ENCODE results near the gene SLC44A3. TPM values are rescaled to one million over a fixed set of nuclear protein-coding genes. Genes with fewer than 3 reads are reported as not detected.

The SLC44A3 gene
- total RNA-seq, 1 donor from 2014 or later = not detected

DNA sequence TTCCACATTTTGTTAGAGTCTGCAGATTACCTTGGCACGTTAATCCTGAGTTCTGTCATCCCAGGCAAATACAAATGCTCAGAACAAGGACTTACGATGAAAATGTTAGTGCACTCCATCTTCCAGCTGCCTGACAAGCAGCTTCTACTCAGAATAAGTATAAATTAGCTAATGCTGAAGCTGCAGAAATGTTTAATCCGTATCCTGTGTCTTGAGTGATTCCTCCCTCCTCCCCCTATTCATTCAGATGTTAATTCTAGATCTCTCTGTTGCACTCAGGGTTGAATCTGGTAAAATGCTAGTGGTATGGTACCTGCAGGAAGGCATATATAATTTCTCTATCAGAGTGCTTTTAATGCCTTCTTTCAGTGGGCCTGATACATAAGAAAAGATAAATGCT lies 66.9 kb downstream of the SLC44A3 start:
- Mint-ChIP-seq H3K36me3 (ENCODE audit: low read depth) (no peaks in the 10 kb centered on the region), H3K27ac (no peak overlapping the region), H3K9me3 (no peaks in the 10 kb centered on the region), H3K27me3 (no peaks in the 10 kb centered on the region), H3K4me3 (no peak overlapping the region), H3K4me1 (peaks cover 10% of the 10 kb centered on the region)
- intact Hi-C loops (cut with micrococcal nuclease) = no loop called here
- POLR2A ChIA-PET = no interaction called here
- TF ChIP-seq CTCF (IDR thresholded peaks at IDR 0.05) = no peak
- CTCF ChIA-PET = no interaction called here
- ATAC-seq (ENCODE audit: low read depth) = no peak
- no peak for DNase-seq

GRCh38 chr1:94887603-94888171 lies 67.5 kb downstream of the SLC44A3 start:
- Mint-ChIP-seq H3K4me3 (no peak overlapping the region), H3K27me3 (no peaks in the 10 kb centered on the region), H3K9me3 (no peaks in the 10 kb centered on the region), H3K27ac (no peak overlapping the region), H3K36me3 (ENCODE audit: low read depth) (no peaks in the 10 kb centered on the region), H3K4me1 (peaks cover 10% of the 10 kb centered on the region)
- ATAC-seq (ENCODE audit: low read depth) = no peak
- ChIA-PET CTCF (no interaction called here), POLR2A (no interaction called here)
- no peak for DNase-seq
- no peak for TF ChIP-seq CTCF (IDR thresholded peaks at IDR 0.05)
- intact Hi-C loops (cut with micrococcal nuclease) = no loop called here

- CTCF ChIA-PET = no interaction called here
- Mint-ChIP-seq H3K4me1 (peaks cover 6% of the 10 kb centered on the region), H3K36me3 (ENCODE audit: low read depth) (no peaks in the 10 kb centered on the region), H3K9me3 (no peaks in the 10 kb centered on the region), H3K27ac (no peak overlapping the region), H3K4me3 (no peak overlapping the region), H3K27me3 (no peaks in the 10 kb centered on the region)
- POLR2A ChIA-PET = no interaction called here
- no peak for TF ChIP-seq CTCF (IDR thresholded peaks at IDR 0.05)
- intact Hi-C loops (cut with micrococcal nuclease) = no loop called here
- ATAC-seq (ENCODE audit: low read depth) (no peak), DNase-seq (no peak)
Measured at GRCh38 chr1:94888201-94888600, 68.0 kb downstream of the SLC44A3 start.

DNA sequence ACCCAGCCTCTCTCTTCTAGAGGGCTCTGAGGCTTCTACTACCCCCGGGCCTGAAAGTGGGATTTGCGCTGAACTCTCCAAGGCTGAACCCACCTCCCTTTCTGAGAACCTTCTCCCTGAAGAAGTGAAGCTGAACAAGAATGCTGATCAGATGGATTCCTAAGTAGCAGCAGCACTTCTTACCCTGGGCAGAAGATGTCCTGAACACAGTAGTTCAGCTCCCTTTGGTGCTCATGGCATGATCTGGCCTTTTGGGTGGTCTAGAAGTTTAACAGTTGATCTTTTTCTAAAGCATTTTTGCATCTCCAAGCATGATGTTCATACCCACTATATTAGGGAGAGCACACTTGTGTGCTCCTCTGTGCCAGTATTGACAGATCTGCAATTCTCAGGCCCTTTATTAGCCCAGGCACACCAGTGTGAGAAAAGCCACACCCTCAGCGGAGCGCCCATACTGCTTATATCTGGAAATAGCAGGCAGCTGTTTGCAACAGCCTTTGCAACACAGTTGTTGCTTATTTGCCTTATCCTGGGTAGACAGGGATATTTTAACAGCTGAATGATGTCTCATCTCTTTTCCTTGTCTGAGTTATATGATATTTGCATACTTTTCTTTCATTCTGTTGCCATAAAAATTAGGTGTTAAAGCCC lies 72.6 kb downstream of the SLC44A3 start:
- Mint-ChIP-seq H3K9me3 (no peaks in the 10 kb centered on the region), H3K27me3 (peaks cover 3% of the 10 kb centered on the region), H3K4me1 (no peaks in the 10 kb centered on the region), H3K27ac (no peak overlapping the region), H3K4me3 (no peak overlapping the region), H3K36me3 (ENCODE audit: low read depth) (no peaks in the 10 kb centered on the region)
- intact Hi-C loops (cut with micrococcal nuclease) = no loop called here
- CTCF ChIA-PET = interaction anchor here (1.5 kb wide), 1 partner anchor 149 kb away, joined by 3 read pairs; no protein-coding TSS in a partner anchor
- no peak for TF ChIP-seq CTCF (IDR thresholded peaks at IDR 0.05)
- no peak for DNase-seq
- POLR2A ChIA-PET = no interaction called here
- ATAC-seq (ENCODE audit: low read depth) = no peak

GRCh38 chr1:94894630-94895029 lies 74.5 kb downstream of the SLC44A3 start:
- H3K9me3 Mint-ChIP-seq = no peaks in the 10 kb centered on the region
- CTCF ChIA-PET = no interaction called here
- intact Hi-C loops (cut with micrococcal nuclease) = no loop called here

More at GRCh38 chr1:94894630-94895029, 74.5 kb downstream of the SLC44A3 start:
- POLR2A ChIA-PET = no interaction called here
- TF ChIP-seq CTCF (IDR thresholded peaks at IDR 0.05) = no peak
- ATAC-seq (ENCODE audit: low read depth) (no peak), DNase-seq (no peak)
- H3K27me3 Mint-ChIP-seq = peaks cover 3% of the 10 kb centered on the region
- H3K27ac Mint-ChIP-seq = no peak overlapping the region
- no peaks in the 10 kb centered on the region for H3K36me3 Mint-ChIP-seq (ENCODE audit: low read depth)
- H3K4me1 Mint-ChIP-seq = no peaks in the 10 kb centered on the region
- H3K4me3 Mint-ChIP-seq = no peak overlapping the region
